Activated B cell treated with CpG ODN at 0.5 μM for 24 hours (primary cell): ENCODE results near the gene ODAD2. TPM values are rescaled to one million over a fixed set of nuclear protein-coding genes. Genes with fewer than 3 reads are reported as not detected.
"Not testable (repeated sequence)": the region's sequence is repeated elsewhere in the genome, so short reads cannot be mapped to it uniquely, and the experiment has no call there.

ENCODE experiments used
- ATAC-seq: fragments of 200-7000 bp; cut with Tn5 transposase; one replicate; pipeline ENCODE4 v1.10.0; 2021; ENCODE audit warnings: low read depth, mild to moderate bottlenecking, moderate library complexity
- CTCF ChIA-PET: fragments of 350-600 bp; sonication (Branson Sonifier 250); formaldehyde crosslinking; loops from one replicate; lab custom pipeline; 2021; ENCODE audit warnings: antibody characterized with exemption; lab: Charles Lee
- POLR2A ChIA-PET: fragments of 350-600 bp; sonication (Branson Sonifier 250); formaldehyde crosslinking; loops from one replicate; lab custom pipeline; 2021; ENCODE audit warnings: antibody characterized with exemption; lab: Charles Lee
- DNase-seq: peaks from one replicate; pipeline ENCODE4 v3.0.0; 2022
- H3K27ac Mint-ChIP-seq: one replicate; pipeline ENCODE4 v1.8.0; 2020; ENCODE audit warnings: mixed read lengths
- H3K27me3 Mint-ChIP-seq: one replicate; pipeline ENCODE4 v1.8.0; 2021; ENCODE audit warnings: mixed read lengths
- H3K36me3 Mint-ChIP-seq: one replicate; pipeline ENCODE4 v1.8.0; 2021; ENCODE audit warnings: low read depth, mixed read lengths
- H3K4me1 Mint-ChIP-seq: one replicate; pipeline ENCODE4 v1.8.0; 2021; ENCODE audit warnings: mixed read lengths
- H3K4me3 Mint-ChIP-seq: one replicate; pipeline ENCODE4 v1.8.0; 2020; ENCODE audit warnings: mild to moderate bottlenecking, mixed read lengths
- H3K9me3 Mint-ChIP-seq: one replicate; pipeline ENCODE4 v1.8.0; 2020; ENCODE audit warnings: mixed read lengths
- CTCF ChIP-seq: fragments of 200-600 bp; IDR thresholded peaks from one replicate; pipeline ENCODE4 v1.8.0; 2022; ENCODE audit warnings: antibody characterized with exemption, mild to moderate bottlenecking
- intact Hi-C: fragments of 100-400 bp; cut with micrococcal nuclease; formaldehyde crosslinking; loops from one replicate; pipeline ENCODE4 v1.15.1; 2024
- total RNA-seq: library from RNA; stranded (reverse); gene quantifications from 2 replicates; pipeline ENCODE4 v1.2.3, GENCODE V29; 2022

ODAD2 gene
- total RNA-seq, 1 donor from 2014 or later, result not detected

DNA sequence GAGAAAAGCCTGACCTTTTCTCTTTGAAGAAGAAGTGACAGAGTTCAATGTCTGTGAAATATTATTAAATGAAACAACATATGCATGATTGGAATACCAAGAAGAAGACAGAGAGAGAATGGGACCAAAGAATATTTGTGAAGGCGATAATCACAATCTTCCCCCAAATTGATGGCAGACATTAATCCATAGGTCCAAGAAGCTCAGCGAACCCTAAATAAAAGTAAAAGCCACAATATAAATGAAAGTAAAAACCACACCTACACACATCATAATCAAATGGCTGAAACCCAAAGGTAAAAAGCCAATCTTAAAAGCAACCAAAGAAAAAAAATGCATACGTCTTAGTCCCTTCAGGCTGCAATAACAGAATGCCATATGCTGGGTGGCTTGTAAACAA is 84.0 kb downstream of the ODAD2 start:
- POLR2A ChIA-PET, result no interaction called here
- intact Hi-C loops, result no loop called here
- CTCF ChIA-PET, result no interaction called here
- no peak for ATAC-seq
- no peak overlapping the region for H3K27ac Mint-ChIP-seq
- peaks cover 2% of the 10 kb centered on the region for H3K9me3 Mint-ChIP-seq
- TF ChIP-seq CTCF, result no peak
- no peak for DNase-seq
- H3K4me1 Mint-ChIP-seq, result no peaks in the 10 kb centered on the region
- H3K27me3 Mint-ChIP-seq, result no peaks in the 10 kb centered on the region
- H3K4me3 Mint-ChIP-seq, result no peak overlapping the region
- H3K36me3 Mint-ChIP-seq, result no peaks in the 10 kb centered on the region

- CTCF ChIA-PET, result no interaction called here
- intact Hi-C loops, result no loop called here
- H3K27ac Mint-ChIP-seq, result no peak overlapping the region
Measured at GRCh38 chr10:27912231-27912630, 86.6 kb downstream of the ODAD2 start.

DNA sequence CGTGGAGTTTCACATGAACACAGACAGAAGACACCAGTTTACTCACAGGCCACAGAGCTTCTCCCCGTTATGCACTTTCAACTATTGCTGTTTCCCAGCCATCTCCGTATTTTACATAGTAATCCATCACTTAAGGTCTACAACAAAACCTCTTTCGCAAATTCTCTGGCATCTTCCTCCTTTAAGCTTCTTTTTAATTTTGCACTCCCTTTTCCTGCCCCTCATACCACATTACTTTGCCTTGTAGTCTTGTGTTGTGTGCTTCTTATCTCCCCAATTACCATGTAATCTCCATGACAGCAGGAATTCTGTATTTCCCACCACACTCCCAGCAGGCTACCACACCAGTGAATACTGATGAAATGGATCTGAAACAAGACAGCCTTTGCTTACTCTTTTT is 87.3 kb downstream of the ODAD2 start:
- POLR2A ChIA-PET, result no interaction called here
- intact Hi-C loops, result no loop called here

More at GRCh38 chr10:27912231-27912630, 86.6 kb downstream of the ODAD2 start:
- Mint-ChIP-seq H3K27me3 (no peaks in the 10 kb centered on the region), H3K4me3 (no peak overlapping the region), H3K36me3 (no peaks in the 10 kb centered on the region), H3K9me3 (peaks cover 2% of the 10 kb centered on the region), H3K4me1 (no peaks in the 10 kb centered on the region)
- no peak for DNase-seq
- POLR2A ChIA-PET, result no interaction called here
- TF ChIP-seq CTCF, result no peak
- no peak for ATAC-seq

DNA sequence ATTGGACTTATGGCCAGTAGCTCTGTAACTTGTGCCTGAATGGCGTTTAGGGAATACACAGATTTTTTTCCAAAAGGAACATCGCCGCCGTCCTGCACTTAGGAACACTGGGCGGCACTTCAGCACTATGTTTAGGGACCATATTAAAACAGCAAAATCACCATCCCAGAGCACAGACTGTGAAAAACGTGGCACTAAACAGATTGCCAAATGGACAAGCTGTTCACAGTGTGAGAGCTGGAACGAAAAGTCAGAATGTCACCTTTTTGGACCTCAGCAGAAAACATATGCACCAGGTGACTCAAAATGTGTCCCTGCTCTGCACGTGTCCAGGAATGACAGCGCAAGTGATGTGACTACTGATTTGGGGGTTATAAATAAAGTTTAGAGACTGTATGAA is 87.9 kb downstream of the ODAD2 start:
- Mint-ChIP-seq H3K9me3 (peaks cover 4% of the 10 kb centered on the region), H3K27me3 (no peaks in the 10 kb centered on the region), H3K4me3 (no peak overlapping the region), H3K27ac (no peak overlapping the region), H3K36me3 (no peaks in the 10 kb centered on the region), H3K4me1 (no peaks in the 10 kb centered on the region)
- POLR2A ChIA-PET, result no interaction called here
- ATAC-seq, result no peak
- DNase-seq, result no peak
- CTCF ChIA-PET, result no interaction called here
- intact Hi-C loops, result no loop called here
- no peak for TF ChIP-seq CTCF

More for the DNA sequence above, 87.3 kb downstream of the ODAD2 start:
- H3K27me3 Mint-ChIP-seq, result no peaks in the 10 kb centered on the region
- H3K9me3 Mint-ChIP-seq, result peaks cover 2% of the 10 kb centered on the region
- no peaks in the 10 kb centered on the region for H3K4me1 Mint-ChIP-seq
- no peak for TF ChIP-seq CTCF
- H3K36me3 Mint-ChIP-seq, result no peaks in the 10 kb centered on the region
- no peak overlapping the region for H3K27ac Mint-ChIP-seq
- CTCF ChIA-PET, result no interaction called here
- no peak for DNase-seq
- ATAC-seq, result no peak
- H3K4me3 Mint-ChIP-seq, result no peak overlapping the region

- ChIA-PET POLR2A (no interaction called here), CTCF (no interaction called here)
- ATAC-seq (no peak), DNase-seq (no peak)
- H3K4me1 Mint-ChIP-seq, result no peaks in the 10 kb centered on the region
- no peak overlapping the region for H3K27ac Mint-ChIP-seq
- H3K27me3 Mint-ChIP-seq, result no peaks in the 10 kb centered on the region
- intact Hi-C loops, result no loop called here
- peaks cover 6% of the 10 kb centered on the region for H3K9me3 Mint-ChIP-seq
- no peak overlapping the region for H3K4me3 Mint-ChIP-seq
- no peaks in the 10 kb centered on the region for H3K36me3 Mint-ChIP-seq
- no peak for TF ChIP-seq CTCF
Measured at GRCh38 chr10:27908231-27908630, 90.6 kb downstream of the ODAD2 start.

- H3K36me3 Mint-ChIP-seq, DNase-seq, POLR2A ChIA-PET, CTCF ChIA-PET, H3K27me3 Mint-ChIP-seq, H3K4me1 Mint-ChIP-seq, H3K27ac Mint-ChIP-seq, H3K9me3 Mint-ChIP-seq, intact Hi-C loops, H3K4me3 Mint-ChIP-seq, ATAC-seq: not testable (repeated sequence)
Measured at GRCh38 chr10:27899485-27899884, 99.4 kb downstream of the ODAD2 start.
